Lower leg skin (tissue), 3 donors: ENCODE results near the gene MROH2A.

ENCODE experiments used
- POLR2A ChIP-seq, 2 donors: fragments of 450-650 bp; IDR thresholded peaks; one replicate each; pipeline ENCODE4 v1.6.1; 2016 to 2017; ENCODE audit warnings: antibody characterized with exemption in 2 of 2, mild to moderate bottlenecking in 1 of 2, moderate library complexity in 1 of 2
- TF ChIP-seq, protein P1 (sequence below), 3 donors: fragments of 450-650 bp; IDR thresholded peaks; one replicate each; pipeline ENCODE4 v1.5.1; 2016; ENCODE audit warnings: antibody characterized with exemption in 3 of 3, mild to moderate bottlenecking in 3 of 3, moderate library complexity in 2 of 3

DNA sequence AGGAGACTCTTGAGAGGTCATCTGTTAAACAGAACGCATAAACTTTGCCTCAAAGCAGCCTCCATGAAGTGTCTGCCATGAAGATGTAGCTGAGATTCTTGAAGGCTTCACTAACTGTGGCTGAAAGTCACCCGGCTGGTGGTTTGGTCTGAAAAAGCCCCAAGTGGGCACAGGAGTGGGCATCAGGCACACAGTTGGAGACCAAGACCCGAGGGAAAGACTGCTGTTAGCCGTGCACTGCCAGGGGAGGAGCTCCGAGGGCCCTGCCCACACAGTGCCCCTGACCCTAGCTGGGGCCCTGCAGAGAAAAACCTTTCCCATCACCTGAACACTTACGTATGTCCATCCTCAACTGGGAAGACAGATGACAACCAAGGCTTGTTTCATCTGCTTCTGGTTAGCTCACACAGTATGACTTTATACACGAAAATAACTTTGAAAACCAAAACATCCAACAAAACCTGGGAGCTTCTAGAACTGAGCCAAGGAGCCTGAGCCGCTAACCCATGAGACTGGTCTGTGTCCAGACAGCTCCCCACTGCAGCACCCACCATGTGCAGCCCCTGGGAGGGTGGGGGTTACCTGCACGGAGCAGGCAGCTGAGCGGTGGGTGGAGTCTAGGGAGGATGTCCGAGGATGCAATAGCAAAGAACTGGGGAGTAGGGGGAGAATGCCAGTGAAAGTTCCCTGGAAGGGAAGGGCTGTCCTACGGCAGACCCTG is 60.8 kb downstream of the MROH2A start:
- TF ChIP-seq, protein P1, sequence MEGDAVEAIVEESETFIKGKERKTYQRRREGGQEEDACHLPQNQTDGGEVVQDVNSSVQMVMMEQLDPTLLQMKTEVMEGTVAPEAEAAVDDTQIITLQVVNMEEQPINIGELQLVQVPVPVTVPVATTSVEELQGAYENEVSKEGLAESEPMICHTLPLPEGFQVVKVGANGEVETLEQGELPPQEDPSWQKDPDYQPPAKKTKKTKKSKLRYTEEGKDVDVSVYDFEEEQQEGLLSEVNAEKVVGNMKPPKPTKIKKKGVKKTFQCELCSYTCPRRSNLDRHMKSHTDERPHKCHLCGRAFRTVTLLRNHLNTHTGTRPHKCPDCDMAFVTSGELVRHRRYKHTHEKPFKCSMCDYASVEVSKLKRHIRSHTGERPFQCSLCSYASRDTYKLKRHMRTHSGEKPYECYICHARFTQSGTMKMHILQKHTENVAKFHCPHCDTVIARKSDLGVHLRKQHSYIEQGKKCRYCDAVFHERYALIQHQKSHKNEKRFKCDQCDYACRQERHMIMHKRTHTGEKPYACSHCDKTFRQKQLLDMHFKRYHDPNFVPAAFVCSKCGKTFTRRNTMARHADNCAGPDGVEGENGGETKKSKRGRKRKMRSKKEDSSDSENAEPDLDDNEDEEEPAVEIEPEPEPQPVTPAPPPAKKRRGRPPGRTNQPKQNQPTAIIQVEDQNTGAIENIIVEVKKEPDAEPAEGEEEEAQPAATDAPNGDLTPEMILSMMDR (IDR thresholded peaks at IDR 0.05), result no peak
- TF ChIP-seq POLR2A (IDR thresholded peaks at IDR 0.05), result no peak
